ENCODE data around the gene PSEN1. TPM values are rescaled to one million over a fixed set of nuclear protein-coding genes. Genes with fewer than 3 reads are reported as not detected.

PSEN1 gene
- total and polyA plus RNA-seq, 2 experiments from 2014 or later: 36.3 to 49.7 TPM

- no peaks in the 10 kb centered on the region for H3K9me3 ChIP-seq (ENCODE audit: low read depth)
- TF ChIP-seq CTCF (IDR thresholded peaks at IDR 0.05; ENCODE audit: low read depth, low read length): no peak
- no peak overlapping the region for H3K4me3 ChIP-seq
- peaks cover 19% of the 10 kb centered on the region for H3K4me1 ChIP-seq (ENCODE audit: low read depth)
- H3K36me3 ChIP-seq: no peaks in the 10 kb centered on the region
- DNase-seq (ENCODE audit: low read depth in 1 of 2, low spot score in 1 of 2): no peak
- no peak overlapping the region for H3K27ac ChIP-seq
- no peaks in the 10 kb centered on the region for H3K27me3 ChIP-seq
Measured at GRCh38 chr14:73264885-73265720, 128.8 kb downstream of the PSEN1 start.

DNA sequence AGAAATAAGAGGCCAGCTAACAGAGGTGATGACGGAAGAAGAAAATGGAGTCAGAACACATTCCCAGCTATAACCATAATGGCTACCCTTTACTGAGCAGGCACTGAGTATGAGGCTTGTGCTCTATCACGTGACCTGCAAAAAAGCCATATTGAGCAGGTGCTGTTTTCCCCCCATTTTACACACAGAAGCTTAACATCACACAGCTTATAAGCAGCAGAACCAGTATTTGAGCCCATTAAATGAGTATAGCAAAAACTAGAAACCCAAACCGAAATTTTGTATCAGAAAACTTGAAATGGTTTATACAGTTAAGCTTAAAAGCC is 129.4 kb downstream of the PSEN1 start:
- H3K36me3 ChIP-seq: no peaks in the 10 kb centered on the region

DNA sequence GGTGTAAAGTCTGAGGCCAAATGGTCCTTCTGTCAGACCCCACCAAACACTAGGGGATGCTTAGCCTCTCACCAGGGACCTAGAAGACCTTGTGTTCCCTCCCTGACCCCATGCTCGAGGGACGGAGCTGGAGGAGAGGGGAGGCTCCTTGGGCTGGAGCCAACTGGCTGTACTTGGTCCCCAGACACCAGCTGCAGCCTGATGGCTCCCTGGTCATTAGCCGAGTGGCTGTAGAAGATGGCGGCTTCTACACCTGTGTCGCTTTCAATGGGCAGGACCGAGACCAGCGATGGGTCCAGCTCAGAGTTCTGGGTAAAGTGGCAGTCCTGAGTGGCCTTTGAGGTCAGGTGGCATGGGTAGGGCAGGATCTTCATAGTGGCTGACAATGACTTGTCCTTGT is 130.0 kb downstream of the PSEN1 start:
- DNase-seq (ENCODE audit: low read depth in 1 of 2, low spot score in 1 of 2): no peak
- Histone ChIP-seq H3K4me3 (no peak overlapping the region), H3K4me1 (ENCODE audit: low read depth) (peaks cover 9% of the 10 kb centered on the region), H3K9me3 (ENCODE audit: low read depth) (no peaks in the 10 kb centered on the region), H3K36me3 (no peaks in the 10 kb centered on the region), H3K27me3 (no peaks in the 10 kb centered on the region), H3K27ac (no peak overlapping the region)
- no peak for TF ChIP-seq CTCF (IDR thresholded peaks at IDR 0.05; ENCODE audit: low read depth, low read length)

More for the DNA sequence above, 129.4 kb downstream of the PSEN1 start:
- Histone ChIP-seq H3K27me3 (no peaks in the 10 kb centered on the region), H3K4me3 (no peak overlapping the region), H3K4me1 (ENCODE audit: low read depth) (peaks cover 15% of the 10 kb centered on the region), H3K9me3 (ENCODE audit: low read depth) (no peaks in the 10 kb centered on the region), H3K27ac (no peak overlapping the region)
- no peak for DNase-seq (ENCODE audit: low read depth in 1 of 2, low spot score in 1 of 2)
- TF ChIP-seq CTCF (IDR thresholded peaks at IDR 0.05; ENCODE audit: low read depth, low read length): no peak

DNA sequence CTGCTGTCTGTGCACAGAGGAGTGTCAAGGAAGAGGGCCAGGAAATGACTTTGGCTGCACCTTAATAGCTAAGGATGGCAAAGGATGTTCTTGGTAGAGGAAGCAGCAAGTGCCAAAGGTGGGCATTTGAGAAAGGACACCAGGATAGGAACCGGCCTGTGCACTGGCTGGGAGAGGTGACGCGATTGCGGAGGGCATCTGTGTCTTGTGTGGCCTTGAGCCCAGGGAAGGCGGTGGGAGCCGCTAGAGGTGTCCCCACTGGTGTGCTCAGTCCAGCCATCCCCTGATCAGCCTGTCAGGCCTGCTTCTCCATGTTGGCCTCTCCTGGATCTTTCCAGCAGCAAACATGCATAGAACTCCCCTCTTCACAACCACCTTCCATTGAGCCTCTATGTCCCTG is 131.2 kb downstream of the PSEN1 start:
- H3K27me3 ChIP-seq: no peaks in the 10 kb centered on the region
- peaks cover 5% of the 10 kb centered on the region for H3K4me1 ChIP-seq (ENCODE audit: low read depth)

DNA sequence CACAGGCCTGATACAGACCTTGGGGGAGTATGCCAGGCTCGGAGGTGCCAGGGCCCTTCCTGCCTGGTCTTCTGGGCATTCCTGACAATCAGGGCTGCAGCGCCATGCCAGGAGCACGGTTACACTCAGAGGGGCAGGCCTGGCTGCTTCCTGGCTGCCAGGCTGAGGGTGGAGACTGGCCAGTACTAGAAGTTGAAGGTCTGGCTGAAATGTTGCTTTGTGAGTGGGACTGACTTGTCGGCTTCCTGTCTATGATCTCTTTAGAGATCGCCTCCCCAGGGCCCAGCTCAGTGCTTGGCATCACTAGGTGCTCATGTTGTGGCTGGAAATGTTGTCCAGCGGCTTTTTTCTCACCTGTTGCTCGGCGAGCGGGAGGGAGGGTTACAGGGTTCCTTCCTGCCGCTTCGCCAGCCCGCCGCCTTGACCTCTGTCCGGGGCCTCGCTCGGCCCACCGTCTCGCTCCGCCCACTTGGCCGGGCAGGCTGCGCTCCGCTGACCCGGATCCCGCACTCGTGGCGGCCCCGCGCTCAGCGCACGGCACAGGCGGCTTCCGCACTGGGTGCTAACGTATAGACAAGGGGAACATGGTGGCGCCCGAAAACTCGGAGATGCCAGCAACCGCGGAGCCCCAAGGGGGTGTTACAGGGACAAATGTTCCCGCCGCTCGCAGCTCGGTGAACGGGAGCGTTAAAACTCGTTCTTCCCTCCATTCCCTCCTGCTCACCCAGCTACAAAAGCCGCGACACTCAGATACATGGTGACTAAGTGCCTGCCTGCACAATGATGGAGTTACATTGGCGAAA is 133.6 kb downstream of the PSEN1 start:
- Histone ChIP-seq H3K27ac (no peak overlapping the region), H3K9me3 (ENCODE audit: low read depth) (no peaks in the 10 kb centered on the region), H3K4me1 (ENCODE audit: low read depth) (peaks cover 5% of the 10 kb centered on the region), H3K4me3 (peak overlapping the region; percentile 9), H3K36me3 (peaks cover 4% of the 10 kb centered on the region), H3K27me3 (no peaks in the 10 kb centered on the region)
- TF ChIP-seq CTCF (IDR thresholded peaks at IDR 0.05; ENCODE audit: low read depth, low read length): no peak
- peak; percentile 48 to 61 for DNase-seq (ENCODE audit: low read depth in 1 of 2, low spot score in 1 of 2)

More for the DNA sequence above, 131.2 kb downstream of the PSEN1 start:
- Histone ChIP-seq H3K36me3 (no peaks in the 10 kb centered on the region), H3K9me3 (ENCODE audit: low read depth) (no peaks in the 10 kb centered on the region), H3K4me3 (no peak overlapping the region), H3K27ac (no peak overlapping the region)
- TF ChIP-seq CTCF (IDR thresholded peaks at IDR 0.05; ENCODE audit: low read depth, low read length): no peak
- DNase-seq (ENCODE audit: low read depth in 1 of 2, low spot score in 1 of 2): no peak
